ENCODE results near the gene TMEM41B. TPM values are rescaled to one million over a fixed set of nuclear protein-coding genes. Genes with fewer than 3 reads are reported as not detected.
"Not testable (repeated sequence)": the region's sequence is repeated elsewhere in the genome, so short reads cannot be mapped to it uniquely, and the experiment has no call there.

The TMEM41B gene
- total and polyA plus RNA-seq, 4 donors, result 20.6 to 86.5 (median 72.3) TPM

DNA sequence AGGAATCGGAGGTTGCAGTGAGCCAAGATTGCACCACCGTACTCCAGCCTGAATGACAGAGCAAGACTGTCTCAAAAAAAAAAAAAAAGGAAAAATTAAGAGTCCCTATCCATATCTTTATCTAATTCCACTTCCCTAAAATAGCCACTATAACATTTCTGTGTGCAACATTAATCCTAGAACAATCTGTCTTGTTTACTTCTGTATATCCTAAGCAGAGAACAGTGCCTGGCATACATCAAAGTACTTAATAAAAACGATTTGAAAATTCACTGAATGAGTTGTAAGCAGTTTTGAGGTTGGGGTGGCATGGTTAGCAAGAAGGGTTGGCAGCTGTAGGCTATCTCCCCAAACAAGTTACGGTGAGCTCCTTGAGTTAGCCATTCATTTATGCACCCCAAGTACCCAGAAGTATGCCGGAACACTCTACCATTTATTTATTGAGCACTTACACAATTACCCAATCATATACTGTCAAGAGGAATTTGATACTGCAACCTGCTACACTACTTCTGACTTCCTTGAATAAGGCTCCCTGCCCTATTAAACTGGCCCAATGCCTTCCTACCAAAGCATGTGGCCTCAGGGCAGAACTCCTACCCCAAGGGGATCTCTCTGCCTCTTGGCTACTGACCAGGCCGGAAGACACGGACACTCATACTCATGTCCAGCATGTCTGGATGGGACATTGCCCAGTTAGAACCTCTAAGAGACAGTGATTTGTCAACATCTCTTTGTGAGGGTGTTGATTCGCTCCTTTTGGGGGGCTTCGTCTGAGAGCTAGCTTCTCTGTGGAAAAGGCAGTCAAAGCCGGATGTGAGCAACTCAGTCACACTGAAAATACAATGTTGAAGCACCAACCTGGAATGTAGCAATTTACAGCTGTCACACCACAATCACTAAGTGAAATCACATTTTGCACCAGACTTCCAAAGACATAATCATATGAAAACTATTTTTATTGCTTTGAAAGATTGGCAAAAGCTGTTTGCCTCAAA lies 16.3 kb upstream of the TMEM41B start:
- no peaks in the 10 kb centered on the region for H3K27me3 ChIP-seq (ENCODE audit: control insufficient read depth in 3 of 3, insufficient read depth in 3 of 3, low read length in 2 of 3)
- peak in 2 of 3 donors; percentile 45 to 73 for DNase-seq
- no peak for TF ChIP-seq CTCF (IDR thresholded peaks at IDR 0.05; ENCODE audit: control extremely low read depth, extremely low read depth)
- peak overlapping the region in 1 of 2 donors; percentile 74 for H3K27ac ChIP-seq (ENCODE audit: low read depth in 1 of 2, low read length in 1 of 2)
- H3K4me1 ChIP-seq (ENCODE audit: control insufficient read depth in 5 of 5, insufficient read depth in 5 of 5, low read length in 5 of 5), result peaks cover 0 to 8% (median 0%) of the 10 kb centered on the region in 5 donors
- no peaks in the 10 kb centered on the region for H3K36me3 ChIP-seq (ENCODE audit: control insufficient read depth in 4 of 4, insufficient read depth in 4 of 4, low read length in 4 of 4)
- 73 to 81% methylated on average over 10 of the region's 10 CpGs for WGBS, 2 donors
- no peaks in the 10 kb centered on the region for H3K9me3 ChIP-seq (ENCODE audit: control insufficient read depth in 4 of 4, insufficient read depth in 3 of 4, low read length in 3 of 4)
- H3K4me3 ChIP-seq, result no peak overlapping the region
- H3K9ac ChIP-seq (ENCODE audit: insufficient read depth in 1 of 2, low read length in 2 of 2), result no peak overlapping the region
- peak; percentile 84 for ATAC-seq (ENCODE audit: insufficient read depth, low FRiP score)

DNA sequence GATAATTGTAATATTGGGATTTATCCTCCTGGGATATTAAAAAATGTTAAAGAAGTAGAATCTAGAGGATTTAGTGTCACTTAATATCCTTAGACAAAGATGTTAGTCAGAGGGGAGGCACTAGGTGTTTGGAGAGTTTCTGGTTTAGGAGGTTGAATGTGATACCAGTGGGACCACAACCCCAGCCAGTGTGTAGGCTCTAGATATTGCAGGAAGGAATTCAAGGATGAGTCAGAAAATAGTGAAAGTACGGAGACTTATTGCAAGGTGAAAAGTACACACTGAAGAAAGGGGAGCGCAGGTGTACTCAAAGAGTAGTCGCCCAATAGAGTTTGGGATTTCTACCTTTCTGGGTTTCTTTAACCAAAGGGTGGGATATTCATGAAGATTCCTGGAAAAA lies 5.7 kb upstream of the TMEM41B start:
- H3K36me3 ChIP-seq (ENCODE audit: control insufficient read depth in 4 of 4, insufficient read depth in 4 of 4, low read length in 4 of 4), result no peaks in the 10 kb centered on the region
- peak overlapping the region in 1 of 2 donors; percentile 92 for H3K27ac ChIP-seq (ENCODE audit: low read depth in 1 of 2, low read length in 1 of 2)
- no peaks in the 10 kb centered on the region for H3K27me3 ChIP-seq (ENCODE audit: control insufficient read depth in 3 of 3, insufficient read depth in 3 of 3, low read length in 2 of 3)
- no peak for TF ChIP-seq CTCF (IDR thresholded peaks at IDR 0.05; ENCODE audit: control extremely low read depth, extremely low read depth)
- H3K4me3 ChIP-seq, result no peak overlapping the region
- WGBS, 2 donors, result 86 to 92% methylated on average over 3 of the region's 3 CpGs
- H3K9ac ChIP-seq (ENCODE audit: insufficient read depth in 1 of 2, low read length in 2 of 2), result no peak overlapping the region
- no peak for DNase-seq
- ATAC-seq (ENCODE audit: insufficient read depth, low FRiP score), result no peak
- H3K9me3 ChIP-seq (ENCODE audit: control insufficient read depth in 4 of 4, insufficient read depth in 3 of 4, low read length in 3 of 4), result no peaks in the 10 kb centered on the region
- H3K4me1 ChIP-seq (ENCODE audit: control insufficient read depth in 5 of 5, insufficient read depth in 5 of 5, low read length in 5 of 5), result peaks cover 0 to 3% (median 0%) of the 10 kb centered on the region in 5 donors

DNA sequence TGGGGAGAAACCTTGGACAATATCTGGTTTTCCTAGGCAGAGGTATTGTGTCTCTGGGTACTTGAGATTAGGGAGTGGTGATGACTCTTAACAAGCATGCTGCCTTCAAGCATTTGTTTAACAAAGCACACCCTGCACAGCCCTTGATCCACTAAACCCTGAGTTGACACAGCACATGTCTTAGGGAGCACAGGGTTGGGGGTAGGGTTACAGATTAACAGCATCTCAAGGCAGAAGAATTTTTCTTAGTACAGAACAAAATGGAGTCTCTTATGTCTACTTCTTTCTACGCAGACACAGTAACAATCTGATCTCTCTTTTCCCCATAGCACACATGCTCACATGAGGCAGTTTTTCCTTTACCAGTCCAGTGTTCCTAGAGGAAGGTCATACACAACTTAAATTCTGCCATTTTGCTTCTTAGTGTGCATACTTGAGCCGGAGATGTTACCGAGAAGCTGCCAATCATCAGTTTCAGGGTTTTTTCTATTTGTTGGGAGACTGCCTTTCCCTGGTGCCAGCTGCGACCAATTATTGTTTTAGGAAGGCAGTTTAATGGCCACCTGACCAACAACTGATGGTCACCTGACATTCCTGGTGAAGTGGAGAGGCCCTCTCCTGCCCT lies 5.1 kb upstream of the TMEM41B start:
- ATAC-seq (ENCODE audit: insufficient read depth, low FRiP score); H3K36me3 ChIP-seq (ENCODE audit: control insufficient read depth in 4 of 4, insufficient read depth in 4 of 4, low read length in 4 of 4); H3K4me3 ChIP-seq; H3K9ac ChIP-seq (ENCODE audit: insufficient read depth in 1 of 2, low read length in 2 of 2); H3K27me3 ChIP-seq (ENCODE audit: control insufficient read depth in 3 of 3, insufficient read depth in 3 of 3, low read length in 2 of 3); H3K9me3 ChIP-seq (ENCODE audit: control insufficient read depth in 4 of 4, insufficient read depth in 3 of 4, low read length in 3 of 4); H3K4me1 ChIP-seq (ENCODE audit: control insufficient read depth in 5 of 5, insufficient read depth in 5 of 5, low read length in 5 of 5): not testable (repeated sequence)
- peak overlapping the region in 1 of 2 donors; percentile 92 for H3K27ac ChIP-seq (ENCODE audit: low read depth in 1 of 2, low read length in 1 of 2)
- WGBS, 2 donors, result 72 to 80% methylated on average over 4 of the region's 4 CpGs
- peak in 1 of 3 donors; percentile 28 for DNase-seq

GRCh38 chr11:9318442-9319376 lies 4.3 kb upstream of the TMEM41B start:
- not testable (repeated sequence) for ATAC-seq (ENCODE audit: insufficient read depth, low FRiP score); H3K4me3 ChIP-seq; H3K27me3 ChIP-seq (ENCODE audit: control insufficient read depth in 3 of 3, insufficient read depth in 3 of 3, low read length in 2 of 3); H3K9ac ChIP-seq (ENCODE audit: insufficient read depth in 1 of 2, low read length in 2 of 2); DNase-seq; H3K36me3 ChIP-seq (ENCODE audit: control insufficient read depth in 4 of 4, insufficient read depth in 4 of 4, low read length in 4 of 4); H3K9me3 ChIP-seq (ENCODE audit: control insufficient read depth in 4 of 4, insufficient read depth in 3 of 4, low read length in 3 of 4); H3K4me1 ChIP-seq (ENCODE audit: control insufficient read depth in 5 of 5, insufficient read depth in 5 of 5, low read length in 5 of 5)
- peak overlapping the region in 1 of 2 donors; percentile 73 for H3K27ac ChIP-seq (ENCODE audit: low read depth in 1 of 2, low read length in 1 of 2)
- 43 to 48% methylated on average over 18 of the region's 18 CpGs for WGBS, 2 donors
